ENCODE measurements around the gene DCANP1.

GRCh38 chr5:135434591-135435466, 12.3 kb downstream of the DCANP1 start:
- TF ChIP-seq CTCF (IDR thresholded peaks at IDR 0.05) (no peak), POLR2A (IDR thresholded peaks at IDR 0.05; ENCODE audit: low read depth) (no peak), POLR2AphosphoS5 (IDR thresholded peaks at IDR 0.05) (no peak), EP300 (IDR thresholded peaks at IDR 0.05) (no peak)

Data from esophagus muscularis mucosa (tissue), 4 donors.